HepG2 (cell line): ENCODE data around the gene HIVEP2.

Experiments
- CTCF ChIP-seq: sonication (generic); formaldehyde crosslinking; IDR thresholded peaks from 2 replicates; pipeline ENCODE4 v1.5.0; 2020; ENCODE audit warnings: mild to moderate bottlenecking, missing genetic modification reagents, moderate library complexity
- DMTF1 ChIP-seq: sonication (generic); formaldehyde crosslinking; IDR thresholded peaks from 2 replicates; pipeline ENCODE4 v1.4.0; 2020; ENCODE audit warnings: mild to moderate bottlenecking, missing genetic modification reagents
- JUNB ChIP-seq: sonication (generic); formaldehyde crosslinking; IDR thresholded peaks from 2 replicates; pipeline ENCODE4 v1.8.0; 2022; ENCODE audit warnings: missing genetic modification reagents, mild to moderate bottlenecking, borderline replicate concordance
- NCOA1 ChIP-seq: sonication (generic); formaldehyde crosslinking; IDR thresholded peaks from 2 replicates; pipeline ENCODE4 v1.9.0; 2021; ENCODE audit warnings: missing genetic modification reagents
- YY1 ChIP-seq: IDR thresholded peaks from 2 replicates; pipeline ENCODE4 v1.6.1; 2011; ENCODE audit warnings: low read length, low read depth, moderate library complexity, mild to moderate bottlenecking; ENCODE audit not compliant: insufficient read depth, insufficient replicate concordance
- ZFP36L1 ChIP-seq: sonication (generic); formaldehyde crosslinking; IDR thresholded peaks from 2 replicates; pipeline ENCODE4 v1.8.0; 2022; ENCODE audit warnings: mild to moderate bottlenecking, missing genetic modification reagents, moderate library complexity
- ZNF282 ChIP-seq: fragments of 450-650 bp; IDR thresholded peaks from 2 replicates; pipeline ENCODE4 v1.6.1; 2018; ENCODE audit not compliant: partially characterized antibody
- ZNF576 ChIP-seq: sonication (generic); formaldehyde crosslinking; IDR thresholded peaks from 2 replicates; pipeline ENCODE4 v1.4.0; 2020; ENCODE audit warnings: mild to moderate bottlenecking, missing genetic modification reagents
- ZNF772 ChIP-seq: sonication (generic); formaldehyde crosslinking; IDR thresholded peaks from 2 replicates; pipeline ENCODE4 v1.5.0; 2020; ENCODE audit warnings: mild to moderate bottlenecking, missing genetic modification reagents
- TF ChIP-seq, protein P1 (sequence below): IDR thresholded peaks from 2 replicates; pipeline ENCODE4 v1.6.1; 2016; ENCODE audit warnings: low read depth, control low read depth
- TF ChIP-seq, protein P2 (sequence below): conservative IDR thresholded peaks from 2 replicates; pipeline ENCODE4 v1.6.1; 2018; ENCODE audit warnings: missing genetic modification reagents
- TF ChIP-seq, protein P3 (sequence below): IDR thresholded peaks from 2 replicates; pipeline ENCODE4 v1.6.1; 2016; ENCODE audit warnings: control low read depth

DNA sequence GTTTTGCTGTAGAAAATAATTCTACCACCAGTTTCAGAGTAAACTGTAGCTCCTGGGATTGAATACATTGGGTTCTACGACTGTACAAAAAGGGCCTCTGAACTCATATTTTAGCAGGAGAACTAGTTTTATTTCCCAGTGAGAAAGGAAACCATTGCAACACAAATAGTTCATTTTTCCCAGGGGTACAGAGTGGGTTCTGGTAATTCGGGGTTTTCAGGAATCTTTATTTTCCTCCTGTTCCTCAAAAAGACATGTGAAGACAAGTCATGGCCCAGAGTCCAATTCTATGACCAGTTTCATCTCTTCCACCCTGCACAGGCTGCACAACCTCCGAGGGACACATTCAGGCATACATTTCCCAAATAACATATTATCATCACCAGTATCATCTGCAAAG, 222.1 kb downstream of the HIVEP2 start:
- TF ChIP-seq ZFP36L1 (CRISPR knock-in tag) (no peak), ZNF576 (CRISPR knock-in tag) (no peak), ZNF772 (no peak), JUNB (CRISPR knock-in tag) (no peak), CTCF (no peak), ZNF282 (no peak), YY1 (no peak), NCOA1 (CRISPR knock-in tag) (no peak), DMTF1 (CRISPR knock-in tag) (no peak)
- TF ChIP-seq, protein P1, sequence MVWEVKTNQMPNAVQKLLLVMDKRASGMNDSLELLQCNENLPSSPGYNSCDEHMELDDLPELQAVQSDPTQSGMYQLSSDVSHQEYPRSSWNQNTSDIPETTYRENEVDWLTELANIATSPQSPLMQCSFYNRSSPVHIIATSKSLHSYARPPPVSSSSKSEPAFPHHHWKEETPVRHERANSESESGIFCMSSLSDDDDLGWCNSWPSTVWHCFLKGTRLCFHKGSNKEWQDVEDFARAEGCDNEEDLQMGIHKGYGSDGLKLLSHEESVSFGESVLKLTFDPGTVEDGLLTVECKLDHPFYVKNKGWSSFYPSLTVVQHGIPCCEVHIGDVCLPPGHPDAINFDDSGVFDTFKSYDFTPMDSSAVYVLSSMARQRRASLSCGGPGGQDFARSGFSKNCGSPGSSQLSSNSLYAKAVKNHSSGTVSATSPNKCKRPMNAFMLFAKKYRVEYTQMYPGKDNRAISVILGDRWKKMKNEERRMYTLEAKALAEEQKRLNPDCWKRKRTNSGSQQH = no peak
- TF ChIP-seq, protein P2, sequence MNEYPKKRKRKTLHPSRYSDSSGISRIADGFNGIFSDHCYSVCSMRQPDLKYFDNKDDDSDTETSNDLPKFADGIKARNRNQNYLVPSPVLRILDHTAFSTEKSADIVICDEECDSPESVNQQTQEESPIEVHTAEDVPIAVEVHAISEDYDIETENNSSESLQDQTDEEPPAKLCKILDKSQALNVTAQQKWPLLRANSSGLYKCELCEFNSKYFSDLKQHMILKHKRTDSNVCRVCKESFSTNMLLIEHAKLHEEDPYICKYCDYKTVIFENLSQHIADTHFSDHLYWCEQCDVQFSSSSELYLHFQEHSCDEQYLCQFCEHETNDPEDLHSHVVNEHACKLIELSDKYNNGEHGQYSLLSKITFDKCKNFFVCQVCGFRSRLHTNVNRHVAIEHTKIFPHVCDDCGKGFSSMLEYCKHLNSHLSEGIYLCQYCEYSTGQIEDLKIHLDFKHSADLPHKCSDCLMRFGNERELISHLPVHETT = no peak
- TF ChIP-seq, protein P3, sequence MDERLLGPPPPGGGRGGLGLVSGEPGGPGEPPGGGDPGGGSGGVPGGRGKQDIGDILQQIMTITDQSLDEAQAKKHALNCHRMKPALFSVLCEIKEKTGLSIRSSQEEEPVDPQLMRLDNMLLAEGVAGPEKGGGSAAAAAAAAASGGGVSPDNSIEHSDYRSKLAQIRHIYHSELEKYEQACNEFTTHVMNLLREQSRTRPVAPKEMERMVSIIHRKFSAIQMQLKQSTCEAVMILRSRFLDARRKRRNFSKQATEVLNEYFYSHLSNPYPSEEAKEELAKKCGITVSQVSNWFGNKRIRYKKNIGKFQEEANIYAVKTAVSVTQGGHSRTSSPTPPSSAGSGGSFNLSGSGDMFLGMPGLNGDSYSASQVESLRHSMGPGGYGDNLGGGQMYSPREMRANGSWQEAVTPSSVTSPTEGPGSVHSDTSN (CRISPR knock-in tag) = no peak
